Psoas muscle (tissue), 8 donors: ENCODE results near the gene SYNDIG1. TPM values are rescaled to one million over a fixed set of nuclear protein-coding genes. Genes with fewer than 3 reads are reported as not detected.

Experiments used
- ATAC-seq, 4 donors: fragments of 200-7000 bp; cut with Tn5 transposase; one replicate each; pipeline ENCODE4 v1.9.1; 2020; ENCODE audit warnings: moderate library complexity in 3 of 4, mild to moderate bottlenecking in 2 of 4
- DNase-seq, 2 donors: peaks; one replicate each; pipeline ENCODE4 v3.0.0-alpha.2; 2020
- H3K27ac ChIP-seq: fragments of 200-600 bp; one replicate; pipeline ENCODE4 v1.8.0; 2022
- H3K27me3 ChIP-seq, 3 donors: fragments of 200-600 bp in 1 of 3; one replicate each; pipeline versions ENCODE4 v1.6.1 to v1.8.0; 2013 to 2022; ENCODE audit warnings: low read length in 2 of 3, mild to moderate bottlenecking in 2 of 3, moderate library complexity in 1 of 3; ENCODE audit not compliant: insufficient read depth in 3 of 3
- H3K36me3 ChIP-seq, 2 donors: fragments of 200-600 bp in 1 of 2; one replicate each; pipeline versions ENCODE4 v1.6.1 to v1.8.0; 2013 to 2022; ENCODE audit warnings: low read depth in 1 of 2, mild to moderate bottlenecking in 1 of 2, moderate library complexity in 1 of 2; ENCODE audit not compliant: insufficient read depth in 1 of 2
- H3K4me1 ChIP-seq: fragments of 200-600 bp; one replicate; pipeline ENCODE4 v1.8.0; 2022
- H3K4me3 ChIP-seq: fragments of 200-600 bp; one replicate; pipeline ENCODE4 v1.8.0; 2022; ENCODE audit warnings: mild to moderate bottlenecking
- H3K9me3 ChIP-seq: fragments of 200-600 bp; one replicate; pipeline ENCODE4 v1.8.0; 2022
- CTCF ChIP-seq: fragments of 200-600 bp; IDR thresholded peaks from one replicate; pipeline ENCODE4 v1.8.0; 2022; ENCODE audit warnings: antibody characterized with exemption
- WGBS, 3 donors: extraction: QIAGEN DNeasy Blood & Tissue Kit; methylation state at CpG; one replicate each; pipeline versions ENCODE4 v1.1.6 to v1.1.7; 2013; 5-methylcytosine and 5-hydroxymethylcytosine counted together
- intact Hi-C, 2 donors: fragments of 100-400 bp; cut with DNase I; formaldehyde crosslinking; loops; one replicate each; pipeline versions ENCODE4 v1.11.0 to v1.14.2; 2022
- polyA plus RNA-seq, 3 donors: library from polyadenylated mRNA; stranded (reverse); fragments of 200-250 nt; gene quantifications; one replicate each; pipeline ENCODE4 v1.2.3, GENCODE V29; 2013
- total RNA-seq, 4 donors: library from RNA; stranded (reverse); fragmentation: NEBNext Ultra II Directional in 2 of 4; extraction: Animal tissue kit (Norgen Biotek cat#: 25700) in 2 of 4; gene quantifications; one replicate each; pipeline versions ENCODE4 v1.2.1 to v1.2.4, GENCODE V29; 2021 to 2023
- donor health status: healthy with polysubstance abuse.
- donor health status: DM: no; HTN: no; CAD: no; lungs with moderate emphysema.
- donor health status: Bipolar disorder and iron deficiency.
- donor health status: healthy.
- donor health status: DM: yes; HTN: yes; CAD: no.
- donor health status: DM: no; HTN: no; CAD: no.
- donor health status: DM: no; HTN: no; CAD: no.
- donor health status: DM: yes; HTN: yes; CAD: no.

Gene SYNDIG1
- total and polyA plus RNA-seq, 7 donors, result 0.03 to 0.10 TPM; not detected in 5

- no peak for ATAC-seq
- intact Hi-C loops, result no loop called here
Measured at GRCh38 chr20:24692446-24693200, 223.2 kb downstream of the SYNDIG1 start.

GRCh38 chr20:24693466-24694156 is 224.2 kb downstream of the SYNDIG1 start:
- WGBS, 3 donors, result 80 to 90% (median 82%) methylated on average over 9 of the region's 9 CpGs
- no peaks in the 10 kb centered on the region for H3K9me3 ChIP-seq
- intact Hi-C loops, result no loop called here
- no peaks in the 10 kb centered on the region for H3K36me3 ChIP-seq
- ATAC-seq, result no peak
- TF ChIP-seq CTCF, result no peak
- no peak overlapping the region for H3K27ac ChIP-seq
- no peaks in the 10 kb centered on the region for H3K4me1 ChIP-seq
- no peak for DNase-seq
- H3K4me3 ChIP-seq, result no peak overlapping the region
- peaks cover 0 to 2% (median 0%) of the 10 kb centered on the region in 3 donors for H3K27me3 ChIP-seq

More at GRCh38 chr20:24692446-24693200, 223.2 kb downstream of the SYNDIG1 start:
- H3K27ac ChIP-seq, result no peak overlapping the region
- WGBS, 3 donors, result 86 to 91% (median 89%) methylated on average over 14 of the region's 14 CpGs
- no peak for DNase-seq
- H3K4me1 ChIP-seq, result no peaks in the 10 kb centered on the region
- peaks cover 4% of the 10 kb centered on the region for H3K9me3 ChIP-seq
- H3K36me3 ChIP-seq, result no peaks in the 10 kb centered on the region
- no peak for TF ChIP-seq CTCF
- H3K4me3 ChIP-seq, result no peak overlapping the region
- peaks cover 0 to 2% (median 0%) of the 10 kb centered on the region in 3 donors for H3K27me3 ChIP-seq

- H3K36me3 ChIP-seq, result no peaks in the 10 kb centered on the region
- no peak overlapping the region for H3K4me3 ChIP-seq
- ATAC-seq (no peak), DNase-seq (no peak)
- H3K4me1 ChIP-seq, result no peaks in the 10 kb centered on the region
- H3K27ac ChIP-seq, result no peak overlapping the region
- peaks cover 0 to 2% (median 0%) of the 10 kb centered on the region in 3 donors for H3K27me3 ChIP-seq
- intact Hi-C loops, result no loop called here
- 57 to 59% (median 58%) methylated on average over 11 to 12 of the region's 12 CpGs for WGBS, 3 donors
- no peaks in the 10 kb centered on the region for H3K9me3 ChIP-seq
- no peak for TF ChIP-seq CTCF
Measured at GRCh38 chr20:24694157-24694726, 224.8 kb downstream of the SYNDIG1 start.

- Histone ChIP-seq H3K36me3 (no peaks in the 10 kb centered on the region), H3K9me3 (no peaks in the 10 kb centered on the region), H3K27ac (no peak overlapping the region), H3K27me3 (peaks cover 0 to 2% (median 0%) of the 10 kb centered on the region in 3 donors), H3K4me1 (no peaks in the 10 kb centered on the region), H3K4me3 (no peak overlapping the region)
- 15 to 27% (median 24%) methylated on average over 14 of the region's 14 CpGs for WGBS, 3 donors
- TF ChIP-seq CTCF, result no peak
- ATAC-seq, result no peak
- DNase-seq, result peak in 1 of 2 donors; percentile 31
- intact Hi-C loops, result no loop called here
Measured at GRCh38 chr20:24694727-24695528, 225.5 kb downstream of the SYNDIG1 start.
